HG02943 (cell line): ENCODE measurements around the gene YPEL2.
"Not testable (repeated sequence)": the region's sequence is repeated elsewhere in the genome, so short reads cannot be mapped to it uniquely, and the experiment has no call there.

Experiments
- ATAC-seq: cut with Tn5 transposase; IDR thresholded peaks from one replicate; pipeline ENCODE4 v1.9.1; 2021; ENCODE audit warnings: mild to moderate bottlenecking, low read depth, moderate library complexity; ENCODE audit not compliant: unreplicated experiment

Gene YPEL2

GRCh38 chr17:59372138-59372751, 40.8 kb downstream of the YPEL2 start:
- ATAC-seq: no peak

- ATAC-seq: no peak
These were observed 42.5 kb downstream of the YPEL2 start for GRCh38 chr17:59373882-59374495.

GRCh38 chr17:59374612-59375011, 43.2 kb downstream of the YPEL2 start:
- no peak for ATAC-seq

GRCh38 chr17:59375857-59376256, 44.4 kb downstream of the YPEL2 start:
- ATAC-seq: no peak

GRCh38 chr17:59376506-59376905, 45.1 kb downstream of the YPEL2 start:
- ATAC-seq: no peak

GRCh38 chr17:59377410-59377809, 46.0 kb downstream of the YPEL2 start:
- no peak for ATAC-seq

- no peak for ATAC-seq
These were observed 47.2 kb downstream of the YPEL2 start for GRCh38 chr17:59378675-59379074.

GRCh38 chr17:59380474-59380873, 49.0 kb downstream of the YPEL2 start:
- no peak for ATAC-seq

- no peak for ATAC-seq
These were observed 50.5 kb downstream of the YPEL2 start for GRCh38 chr17:59381716-59382570.

- no peak for ATAC-seq
These were observed 52.4 kb downstream of the YPEL2 start for GRCh38 chr17:59383893-59384292.

GRCh38 chr17:59387351-59388068, 56.1 kb downstream of the YPEL2 start:
- ATAC-seq: no peak

GRCh38 chr17:59388069-59388556, 56.7 kb downstream of the YPEL2 start:
- ATAC-seq: no peak

- ATAC-seq: no peak
These were observed 57.6 kb downstream of the YPEL2 start for GRCh38 chr17:59389066-59389465.

GRCh38 chr17:59391021-59391420, 59.6 kb downstream of the YPEL2 start:
- ATAC-seq: no peak

GRCh38 chr17:59392973-59393679, 61.7 kb downstream of the YPEL2 start:
- ATAC-seq: no peak

- not testable (repeated sequence) for ATAC-seq
These were observed 62.4 kb downstream of the YPEL2 start for GRCh38 chr17:59393742-59394410.

GRCh38 chr17:59396134-59396826, 64.8 kb downstream of the YPEL2 start:
- no peak for ATAC-seq

- no peak for ATAC-seq
These were observed 66.0 kb downstream of the YPEL2 start for GRCh38 chr17:59397316-59398073.
